C4-2B (cell line): Measurements from ENCODE around the gene APOL5.

Experiments used
- H3K27ac ChIP-seq: fragments of 450-650 bp; 2 replicates; pipeline ENCODE4 v1.5.1; 2017
- CTCF ChIP-seq: fragments of 450-650 bp; conservative IDR thresholded peaks from 2 replicates; pipeline ENCODE4 v1.5.1; 2017; ENCODE audit warnings: mild to moderate bottlenecking
- ZFX ChIP-seq: fragments of 450-650 bp; IDR thresholded peaks from 2 replicates; pipeline ENCODE4 v1.6.1; 2017

The APOL5 gene

DNA sequence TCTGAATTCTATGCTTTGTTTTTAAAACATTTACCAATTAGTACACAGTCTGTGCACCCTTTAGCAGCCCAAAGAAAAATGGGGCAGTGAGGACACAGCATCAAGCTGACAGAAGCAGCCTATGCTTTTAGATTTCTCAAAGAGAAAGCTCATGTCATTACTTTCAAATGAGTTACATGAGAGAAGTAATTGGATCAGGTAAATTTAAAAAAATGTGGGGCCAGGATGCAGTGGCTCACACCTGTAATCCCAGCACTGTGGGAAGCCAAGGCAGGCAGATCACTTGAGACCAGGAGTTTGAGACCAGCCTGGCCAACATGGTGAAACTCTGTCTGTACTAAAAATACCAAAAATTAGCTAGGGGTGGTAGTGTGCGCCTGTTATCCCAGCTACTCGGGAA, 57.7 kb downstream of the APOL5 start:
- no peak for TF ChIP-seq ZFX
- no peak for TF ChIP-seq CTCF
- no peak overlapping the region for H3K27ac ChIP-seq

- TF ChIP-seq CTCF (no peak), ZFX (no peak)
- H3K27ac ChIP-seq, result no peak overlapping the region
These were observed 59.8 kb downstream of the APOL5 start for GRCh38 chr22:35777335-35777975.
